Osteoblast (primary cell): ENCODE measurements around the gene CTDP1. TPM values are rescaled to one million over a fixed set of nuclear protein-coding genes. Genes with fewer than 3 reads are reported as not detected.
"Not testable (repeated sequence)": the region's sequence is repeated elsewhere in the genome, so short reads cannot be mapped to it uniquely, and the experiment has no call there.

Experiments
- DNase-seq: peaks from one replicate; pipeline ENCODE4 v3.0.0; 2011; ENCODE audit warnings: low spot score, mixed read lengths; ENCODE audit not compliant: insufficient read length; ENCODE audit errors: missing footprints
- H2AFZ ChIP-seq: 2 replicates; pipeline ENCODE4 v1.6.0; 2011; ENCODE audit warnings: mild to moderate bottlenecking, low read length
- H3K27ac ChIP-seq: 2 replicates; pipeline ENCODE4 v1.5.1; 2011; ENCODE audit warnings: mild to moderate bottlenecking, low read depth, low read length, moderate library complexity
- H3K27me3 ChIP-seq: 2 replicates; pipeline ENCODE4 v1.6.0; 2012; ENCODE audit warnings: mild to moderate bottlenecking, control low read depth, inconsistent platforms, low read length, moderate library complexity; ENCODE audit not compliant: insufficient read depth
- H3K36me3 ChIP-seq: 2 replicates; pipeline ENCODE4 v1.5.1; 2011; ENCODE audit warnings: mild to moderate bottlenecking, low read length, control low read depth, moderate library complexity; ENCODE audit not compliant: insufficient read depth
- H3K4me1 ChIP-seq: 2 replicates; pipeline ENCODE4 v1.5.1; 2011; ENCODE audit warnings: mild to moderate bottlenecking, low read length, control low read depth, moderate library complexity; ENCODE audit not compliant: insufficient read depth
- H3K4me2 ChIP-seq: 2 replicates; pipeline ENCODE4 v1.6.0; 2011; ENCODE audit warnings: mild to moderate bottlenecking, low read length; ENCODE audit not compliant: insufficient read depth
- H3K4me3 ChIP-seq: fragments of 200-600 bp; sonication (generic); 3 replicates; pipeline ENCODE4 v1.5.1; 2012; ENCODE audit warnings: mild to moderate bottlenecking, low read length, inconsistent platforms; ENCODE audit not compliant: insufficient read depth
- H3K79me2 ChIP-seq: 2 replicates; pipeline ENCODE4 v1.6.0; 2012; ENCODE audit warnings: mild to moderate bottlenecking, low read length, control low read depth, inconsistent platforms; ENCODE audit not compliant: insufficient read depth
- H3K9me3 ChIP-seq: 2 replicates; pipeline ENCODE4 v1.5.1; 2011; ENCODE audit warnings: low read depth, low read length, control low read depth
- H4K20me1 ChIP-seq: 2 replicates; pipeline ENCODE4 v1.6.0; 2012; ENCODE audit warnings: mild to moderate bottlenecking, low read length, control low read depth; ENCODE audit not compliant: insufficient read depth
- CTCF ChIP-seq: IDR thresholded peaks from 2 replicates; pipeline ENCODE4 v1.5.1; 2011; ENCODE audit warnings: mild to moderate bottlenecking, low read depth, low read length, moderate library complexity; ENCODE audit errors: extremely low read depth
- total RNA-seq: library from RNA; depleted of rRNA; stranded (reverse); fragments of >200 nt; gene quantifications from 2 replicates; pipeline ENCODE4 v1.2.3, GENCODE V29; 2012

Gene CTDP1
- total RNA-seq, 1 donor: 26.8 TPM

DNA sequence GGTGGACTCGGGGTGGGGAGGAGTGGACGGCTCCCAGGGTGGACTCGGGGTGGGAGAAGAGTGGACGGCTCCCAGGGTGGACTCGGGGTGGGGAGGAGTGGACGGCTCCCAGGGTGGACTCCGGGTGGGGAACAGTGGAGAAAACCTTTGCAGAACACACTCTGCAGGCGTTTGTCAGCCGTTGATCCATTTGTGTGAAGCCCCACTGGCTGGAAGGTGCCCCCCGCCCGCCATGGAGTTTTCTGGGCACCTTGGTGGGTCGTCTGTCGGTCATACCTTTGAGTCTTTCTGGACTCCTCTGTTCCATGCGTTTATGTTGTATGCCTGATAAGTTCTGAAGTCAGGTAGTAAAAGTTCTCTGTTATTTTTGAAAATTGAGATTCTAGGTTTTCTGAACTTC lies 12.5 kb downstream of the CTDP1 start:
- H3K4me3 ChIP-seq: no peak overlapping the region
- no peak for TF ChIP-seq CTCF
- H3K27ac ChIP-seq: no peak overlapping the region
- H3K4me2 ChIP-seq: no peak overlapping the region
- no peaks in the 10 kb centered on the region for H3K9me3 ChIP-seq
- no peaks in the 10 kb centered on the region for H3K4me1 ChIP-seq
- H3K36me3 ChIP-seq: peaks cover 1% of the 10 kb centered on the region
- H3K27me3 ChIP-seq: no peaks in the 10 kb centered on the region
- peaks cover 68% of the 10 kb centered on the region for H3K79me2 ChIP-seq
- peaks cover 41% of the 10 kb centered on the region for H4K20me1 ChIP-seq
- H2AFZ ChIP-seq: no peak overlapping the region
- DNase-seq: no peak

GRCh38 chr18:79692886-79693285 lies 13.3 kb downstream of the CTDP1 start:
- peak; percentile 66 for DNase-seq
- H2AFZ ChIP-seq: no peak overlapping the region
- no peaks in the 10 kb centered on the region for H3K9me3 ChIP-seq
- peaks cover 64% of the 10 kb centered on the region for H3K79me2 ChIP-seq
- peaks cover 37% of the 10 kb centered on the region for H4K20me1 ChIP-seq
- TF ChIP-seq CTCF: no peak
- no peak overlapping the region for H3K4me3 ChIP-seq
- no peaks in the 10 kb centered on the region for H3K27me3 ChIP-seq
- no peaks in the 10 kb centered on the region for H3K4me1 ChIP-seq
- peaks cover 8% of the 10 kb centered on the region for H3K36me3 ChIP-seq
- H3K4me2 ChIP-seq: no peak overlapping the region
- H3K27ac ChIP-seq: no peak overlapping the region

- no peak overlapping the region for H3K4me3 ChIP-seq
- no peak overlapping the region for H3K4me2 ChIP-seq
- peaks cover 34% of the 10 kb centered on the region for H4K20me1 ChIP-seq
- DNase-seq: peak; percentile 56
- H3K4me1 ChIP-seq: peaks cover under 1% of the 10 kb centered on the region
- no peak overlapping the region for H2AFZ ChIP-seq
- no peaks in the 10 kb centered on the region for H3K9me3 ChIP-seq
- TF ChIP-seq CTCF: no peak
- H3K79me2 ChIP-seq: peaks cover 59% of the 10 kb centered on the region
- peaks cover 14% of the 10 kb centered on the region for H3K36me3 ChIP-seq
- no peak overlapping the region for H3K27ac ChIP-seq
- H3K27me3 ChIP-seq: no peaks in the 10 kb centered on the region
Measured at GRCh38 chr18:79693561-79694205, 14.1 kb downstream of the CTDP1 start.

DNA sequence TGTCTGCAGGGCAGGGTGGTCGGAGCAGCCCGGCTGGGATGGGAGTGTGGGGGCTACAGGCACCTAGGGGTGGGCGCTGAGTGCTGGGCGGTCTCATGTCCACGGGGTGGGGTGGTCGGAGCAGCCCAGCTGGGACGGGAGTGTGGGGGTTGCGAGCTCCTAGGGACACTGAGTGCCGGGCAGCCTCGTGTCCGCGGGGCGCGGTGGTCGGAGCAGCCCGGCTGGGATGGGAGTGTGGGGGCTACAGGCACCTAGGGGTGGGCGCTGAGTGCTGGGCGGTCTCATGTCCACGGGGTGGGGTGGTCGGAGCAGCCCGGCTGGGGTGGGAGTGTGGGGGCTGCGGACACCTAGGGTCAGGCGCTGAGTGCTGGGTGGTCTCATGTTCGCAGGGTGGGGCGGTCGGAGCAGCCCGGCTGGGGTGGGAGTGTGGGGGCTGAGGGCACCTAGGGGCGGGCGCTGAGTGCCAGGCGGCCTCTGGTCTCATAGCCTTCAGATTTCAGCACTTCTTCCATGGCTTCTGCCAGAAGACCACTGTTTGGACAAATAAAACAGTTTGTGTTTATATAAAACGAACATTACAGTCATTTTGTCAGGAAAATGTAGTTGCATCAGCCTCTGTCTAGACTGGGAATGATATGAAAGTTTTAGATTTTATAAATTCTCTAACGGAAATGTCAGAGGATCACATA lies 14.7 kb downstream of the CTDP1 start:
- not testable (repeated sequence) for H3K4me1 ChIP-seq

More for the DNA sequence above, 14.7 kb downstream of the CTDP1 start:
- H3K4me3 ChIP-seq, H3K27me3 ChIP-seq, H2AFZ ChIP-seq, H3K9me3 ChIP-seq, H3K27ac ChIP-seq, H3K4me2 ChIP-seq: not testable (repeated sequence)
- Histone ChIP-seq H3K79me2 (peaks cover 52% of the 10 kb centered on the region), H4K20me1 (peaks cover 28% of the 10 kb centered on the region), H3K36me3 (peaks cover 18% of the 10 kb centered on the region)
- peak; percentile 35 for DNase-seq
